NCI-H526 treated with DMSO at 0.1 percent for 48 hours (cell line): ENCODE results near the gene PGLYRP1.

Experiments
- DNase-seq: peaks from one replicate; lab custom pipeline; 2025; lab: John Stamatoyannopoulos, UW

PGLYRP1 gene

DNA sequence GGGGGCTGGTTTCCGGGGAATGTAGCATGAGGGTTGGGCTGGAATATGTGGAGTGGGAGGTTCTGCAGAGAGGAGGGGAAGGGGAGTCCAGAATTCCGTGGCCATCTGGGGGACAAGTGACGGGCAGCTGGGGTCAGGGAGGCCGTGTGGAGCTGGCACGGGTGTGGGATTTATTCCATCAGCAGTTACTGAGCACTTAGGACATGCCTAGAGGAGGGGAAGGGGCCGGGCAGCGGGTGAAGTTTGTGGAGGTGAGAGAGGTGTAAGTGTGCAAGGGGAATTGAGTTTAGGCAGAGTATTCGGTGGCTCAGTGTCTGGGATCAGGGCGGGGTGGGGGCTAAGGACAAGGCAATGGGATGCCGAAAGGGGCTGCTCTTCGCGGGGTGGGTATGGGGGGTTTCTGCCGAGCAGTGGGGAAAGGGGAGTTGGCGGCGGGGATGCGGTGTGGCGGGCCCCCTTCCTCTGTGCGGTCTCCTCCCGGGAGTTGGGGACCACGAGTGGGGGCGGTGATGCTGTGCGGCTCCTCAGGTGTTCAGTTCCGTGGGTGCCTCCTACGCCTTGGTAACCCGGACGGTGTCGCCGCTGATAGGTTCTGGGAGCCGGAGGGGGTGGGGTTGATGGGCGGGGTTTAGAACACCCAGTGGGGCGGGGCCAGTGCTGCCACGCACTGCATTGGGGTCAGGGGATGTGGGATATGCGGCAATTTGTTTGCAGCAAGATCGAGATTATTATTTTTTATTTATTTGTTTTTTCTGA, 22.2 kb downstream of the PGLYRP1 start:
- no peak for DNase-seq

DNA sequence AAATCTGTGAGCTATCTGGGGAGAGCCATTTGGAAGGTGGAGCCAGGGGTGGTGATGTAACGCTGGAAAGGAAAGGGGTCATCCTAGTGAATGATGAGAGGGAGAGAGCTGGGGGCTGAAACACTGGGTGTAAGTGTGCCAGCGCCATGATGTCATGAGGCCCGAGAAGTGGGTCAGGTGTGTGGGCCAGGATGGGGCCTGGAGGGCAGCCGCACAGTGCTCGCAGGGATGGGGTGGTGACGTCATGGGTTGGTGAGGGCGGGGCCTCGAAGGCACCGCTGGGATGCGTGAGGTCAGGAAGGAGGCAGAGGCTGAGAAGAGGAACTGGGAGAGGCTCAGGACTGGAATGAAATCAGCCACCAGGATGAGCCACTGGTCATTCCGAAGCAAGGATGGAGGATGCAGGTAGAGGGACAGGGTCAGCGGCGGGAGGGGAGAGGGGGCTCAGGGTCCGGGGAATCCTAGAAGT, 23.2 kb downstream of the PGLYRP1 start:
- DNase-seq, result no peak

DNA sequence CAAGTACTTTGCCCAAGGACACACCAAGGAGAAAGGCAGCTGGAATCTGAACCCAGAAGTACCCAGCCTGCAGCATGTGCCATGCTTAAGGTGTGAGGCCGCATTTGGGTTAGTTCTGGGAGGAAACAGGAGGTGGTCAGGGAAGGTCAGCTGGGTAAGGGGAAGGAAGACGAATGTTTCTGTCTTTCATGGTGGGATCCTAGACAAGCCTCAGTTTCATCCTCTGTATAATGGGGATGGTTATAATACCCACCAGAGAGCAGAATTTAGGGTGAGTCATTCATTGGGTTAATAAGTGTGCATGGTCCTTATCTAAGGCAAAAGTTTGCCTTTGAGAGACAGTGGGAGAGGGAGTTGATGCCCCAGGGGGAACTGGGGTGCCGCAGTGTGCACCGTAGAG, 24.0 kb downstream of the PGLYRP1 start:
- no peak for DNase-seq

GRCh38 chr19:45996933-45997332, 25.9 kb downstream of the PGLYRP1 start:
- no peak for DNase-seq

- DNase-seq, result no peak
Observed at GRCh38 chr19:45995715-45996385, 27.0 kb downstream of the PGLYRP1 start.

- DNase-seq, result peak; percentile 99
Observed at GRCh38 chr19:45994998-45995714, 27.7 kb downstream of the PGLYRP1 start, which contains the start of gene CCDC61. TSS of gene CCDC61 (plus strand) at chr19:45995467. CDS start at chr19:46003019, 7,552 bp downstream.

DNA sequence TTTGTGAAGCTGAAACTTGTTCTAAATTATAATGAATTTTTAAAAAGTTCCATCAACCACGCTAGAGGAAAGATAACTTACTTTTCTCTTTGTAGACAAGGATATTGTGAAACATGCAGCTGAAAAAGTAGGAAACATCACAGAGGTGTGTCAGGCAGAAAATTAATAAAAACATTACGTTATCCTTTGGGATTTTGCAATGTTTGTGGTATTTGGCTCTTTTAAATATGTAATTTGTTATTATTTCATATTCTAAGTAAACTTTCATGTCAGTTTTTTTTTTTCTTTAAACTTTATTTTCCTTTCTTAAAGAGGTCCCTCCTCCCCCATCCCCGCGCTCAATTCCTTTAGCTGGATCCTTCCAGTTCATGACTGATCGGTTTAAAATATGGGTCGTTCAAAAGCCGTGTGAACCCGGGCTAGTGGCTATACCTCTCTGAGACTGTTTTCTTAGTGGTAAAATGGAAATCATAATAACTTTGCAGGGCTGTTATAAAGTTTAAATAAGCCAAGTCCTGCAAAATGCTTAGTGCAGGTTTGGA, 28.3 kb downstream of the PGLYRP1 start:
- no peak for DNase-seq

- DNase-seq, result no peak
Observed at GRCh38 chr19:45990113-45990728, 32.6 kb downstream of the PGLYRP1 start.

DNA sequence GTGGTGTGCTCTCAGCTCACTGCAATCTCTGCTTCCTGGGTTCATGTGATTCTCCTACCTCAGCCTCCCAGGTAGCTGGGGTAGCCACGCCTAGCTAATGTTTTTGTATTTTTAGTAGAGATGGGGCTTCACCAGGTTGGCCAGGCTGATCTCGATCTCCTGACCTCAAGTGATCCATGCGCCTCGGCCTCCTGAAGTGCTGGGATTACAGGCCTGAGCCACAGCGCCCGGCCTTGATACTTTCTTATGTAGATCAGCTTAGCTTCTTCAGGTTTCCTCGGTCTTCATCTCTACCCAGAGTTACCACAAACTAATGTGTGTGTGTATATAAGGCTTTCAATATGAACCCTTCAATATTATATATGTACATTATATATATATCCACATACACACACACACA, 37.5 kb downstream of the PGLYRP1 start:
- DNase-seq, result no peak

- no peak for DNase-seq
Observed at GRCh38 chr19:45981350-45981749, 41.5 kb downstream of the PGLYRP1 start.

DNA sequence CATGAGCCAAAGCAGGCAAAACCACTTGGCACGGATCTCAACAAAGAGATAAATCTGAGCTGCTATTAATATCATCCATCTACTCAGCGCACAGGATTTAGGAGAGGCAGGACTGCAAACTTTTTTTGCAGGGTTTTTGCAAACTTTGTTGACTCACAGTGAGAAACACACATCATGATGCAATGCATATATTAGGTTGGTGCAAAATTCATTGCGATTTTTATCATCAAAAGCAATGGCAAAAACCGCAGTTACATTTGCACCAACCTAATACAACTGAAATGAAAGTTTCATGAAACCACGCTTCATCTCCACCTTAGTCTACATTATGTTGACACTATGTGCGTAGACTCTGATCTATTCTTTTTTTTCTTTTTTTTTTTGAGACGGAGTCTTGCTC, 44.7 kb downstream of the PGLYRP1 start:
- no peak for DNase-seq

GRCh38 chr19:45976178-45976577, 46.7 kb downstream of the PGLYRP1 start:
- no peak for DNase-seq

- no peak for DNase-seq
Observed at GRCh38 chr19:45975306-45976070, 47.4 kb downstream of the PGLYRP1 start.

DNA sequence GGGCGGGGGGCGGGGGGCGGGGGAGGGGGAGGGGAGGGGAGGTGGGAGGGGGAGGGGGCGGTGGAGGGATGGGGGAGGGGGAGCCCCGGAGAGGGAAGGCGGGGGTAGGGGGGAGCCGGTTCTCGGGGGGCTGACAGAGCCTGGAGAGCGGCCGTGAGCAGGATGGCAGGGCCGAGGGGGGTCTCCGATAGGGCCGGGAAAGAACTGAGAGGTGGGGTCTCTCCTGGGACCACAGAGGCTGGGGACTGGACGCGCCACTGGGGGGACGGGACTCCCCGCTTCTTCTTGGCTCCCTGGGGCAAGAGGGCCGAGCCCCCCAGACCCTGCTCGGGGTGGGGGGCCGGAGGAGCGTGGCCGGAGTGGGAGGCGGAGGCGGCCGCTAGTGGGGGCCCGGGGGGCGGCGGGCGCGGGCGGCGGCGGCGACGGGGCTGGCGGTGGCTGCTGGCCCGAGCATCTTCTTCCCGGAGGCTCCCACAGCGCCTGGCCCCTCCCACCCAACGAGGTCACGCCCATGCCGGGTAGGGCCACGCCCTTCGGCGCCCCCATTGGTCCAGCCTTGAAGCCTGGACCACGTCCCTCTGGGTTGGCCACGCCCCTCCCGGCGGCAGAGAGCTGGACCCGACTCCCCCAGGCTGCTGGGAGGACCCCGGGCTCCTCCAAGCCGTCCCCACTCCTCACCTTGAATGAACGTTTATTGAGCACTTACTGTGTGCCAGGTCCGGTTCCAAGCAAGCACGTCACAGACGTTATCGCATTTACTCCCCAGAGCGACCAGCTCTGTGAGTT, 49.1 kb downstream of the PGLYRP1 start, which contains the start of gene NOVA2:
NOVA2 (minus strand) TSS at position 313 of the 786 bp plus-strand sequence. CDS start 514 bp downstream, outside the sequence.
- peak; percentile 44 for DNase-seq

- DNase-seq, result no peak
Observed at GRCh38 chr19:45972947-45973540, 49.8 kb downstream of the PGLYRP1 start.

DNA sequence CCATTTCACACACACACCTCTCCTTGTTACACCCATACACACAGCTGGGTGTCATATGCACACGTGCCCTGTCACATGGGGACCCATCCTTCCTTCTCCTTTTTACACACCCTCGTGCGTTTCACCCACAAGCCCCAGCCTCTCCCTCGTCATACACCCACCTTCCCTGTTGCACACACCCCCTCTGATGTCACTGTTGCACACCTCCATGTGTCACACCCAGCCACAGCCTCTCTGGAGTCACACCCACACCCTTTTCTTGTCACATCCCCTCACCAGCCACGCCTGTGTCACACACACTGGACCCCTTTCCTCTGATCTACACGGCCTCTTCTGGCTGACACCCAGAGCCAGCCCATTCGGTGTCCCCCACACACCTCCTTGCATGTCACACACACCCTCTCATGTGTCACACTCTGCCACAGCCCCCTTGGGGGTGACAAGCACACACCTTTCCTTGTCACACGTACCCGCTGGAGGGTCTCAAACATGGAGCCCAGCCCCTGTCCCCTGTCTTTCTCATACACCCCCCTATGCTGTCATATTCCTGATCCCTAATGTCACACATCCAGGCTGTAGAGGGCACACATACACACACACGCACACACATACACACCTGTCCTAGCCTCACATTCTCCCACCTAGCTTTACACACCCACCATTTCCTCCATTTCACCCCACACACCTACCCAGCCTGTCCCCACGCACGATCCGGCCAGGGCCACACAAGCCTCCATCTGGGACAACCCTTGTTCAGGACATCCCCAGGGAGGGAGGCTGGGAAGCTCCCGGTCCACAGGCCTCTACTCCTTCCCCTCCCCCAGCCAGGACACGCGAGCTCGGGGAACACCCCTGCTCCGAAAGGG, 50.5 kb downstream of the PGLYRP1 start:
- no peak for DNase-seq

GRCh38 chr19:45971260-45971902, 51.5 kb downstream of the PGLYRP1 start:
- no peak for DNase-seq

DNA sequence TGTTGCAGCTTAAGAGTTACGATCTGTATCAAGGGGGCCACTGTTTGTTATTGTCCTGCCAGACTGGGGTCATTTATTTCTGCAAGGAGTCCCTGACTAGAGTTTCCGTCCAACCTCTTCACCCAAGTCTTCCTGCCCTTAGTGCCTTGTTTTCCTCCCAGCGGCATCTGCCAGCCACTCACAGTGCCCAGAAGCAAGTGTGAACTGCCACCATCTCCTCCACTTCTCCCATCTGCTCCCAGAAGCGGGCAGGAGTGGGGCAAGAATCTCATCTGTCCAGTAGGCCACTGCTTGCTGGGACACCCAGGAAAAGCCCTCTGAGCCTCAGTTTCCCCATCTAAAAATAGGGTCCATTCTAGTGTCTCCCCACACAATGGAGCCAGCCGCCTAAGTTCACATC, 53.2 kb downstream of the PGLYRP1 start:
- DNase-seq, result no peak
